ENCODE results near the gene TACC2. TPM values are rescaled to one million over a fixed set of nuclear protein-coding genes. Genes with fewer than 3 reads are reported as not detected.

Gene TACC2
- total and polyA plus RNA-seq, 9 of the 15 experiments (the other 6 are each of a cell fraction or from before 2014, with no cell fraction given): under 0.01 to 0.35 (median 0.03) TPM; not detected in 6

GRCh38 chr10:122240401-122240800, 251.4 kb downstream of the TACC2 start:
- Histone ChIP-seq H3K9ac (ENCODE audit: insufficient read depth in 1 of 2, low read depth in 2 of 2, low read length in 2 of 2) (no peak overlapping the region), H3K4me3 (no peak overlapping the region), H3K4me2 (ENCODE audit: insufficient read depth, low read length) (no peak overlapping the region), H3K27me3 (ENCODE audit: control insufficient read depth in 2 of 2, insufficient read depth in 2 of 2, low read length in 2 of 2) (peaks cover 0 to 13% of the 10 kb centered on the region in 2 experiments; a peak in 3 of 5 replicates), H3K9me1 (ENCODE audit: control insufficient read depth, insufficient read depth, low read length) (no peaks in the 10 kb centered on the region), H3K79me2 (ENCODE audit: control insufficient read depth, insufficient read depth, low read length) (no peaks in the 10 kb centered on the region), H2AFZ (ENCODE audit: low read depth, low read length) (no peak overlapping the region), H3K36me3 (ENCODE audit: control insufficient read depth, insufficient read depth, low read length) (no peaks in the 10 kb centered on the region), H3K9me3 (replicated peaks; ENCODE audit: control insufficient read depth, insufficient read depth, low read depth, low read length) (no peaks in the 10 kb centered on the region), H4K20me1 (replicated peaks; ENCODE audit: control insufficient read depth, insufficient read depth, low read length) (no peaks in the 10 kb centered on the region), H3K27ac (ENCODE audit: extremely low read depth, low read depth, low read length) (no peak overlapping the region), H3K4me1 (replicated peaks in 1 of 2; ENCODE audit: control insufficient read depth in 2 of 2, insufficient read depth in 2 of 2, low read length in 2 of 2) (no peaks in the 10 kb centered on the region)
- 0% methylated on average over 5 of the region's 6 CpGs for WGBS (ENCODE audit: insufficient coverage, low coverage, missing lambda C conversion rate)
- ChIA-PET CTCF (ENCODE audit: low intra/inter-chr PET ratio) (no interaction called here), POLR2A (interaction anchor here (0.7 kb wide), 1 partner anchor 227 kb away, joined by 3 read pairs; no protein-coding TSS in a partner anchor)
- no TSS peak for BruUV-seq (replicated peaks)
- no peak for ATAC-seq
- intact Hi-C loops (cut with micrococcal nuclease) (no loop called here), in situ Hi-C loops (cut with MboI) (no loop called here)
- DNase-seq (ENCODE audit: extremely low read depth in 1 of 4, low spot score in 3 of 4): no peak
- no peak for FAIRE-seq
- no peak for TF ChIP-seq SIRT6 (IDR thresholded peaks at IDR 0.05; ENCODE audit: low read depth, low read length)
- no peak for TF ChIP-seq PHB2 (IDR thresholded peaks at IDR 0.05; ENCODE audit: low read depth)
- TF ChIP-seq TAF1 (IDR thresholded peaks at IDR 0.05; ENCODE audit: control insufficient read depth, extremely low read depth, insufficient read depth, low read length, severe bottlenecking): no peak
- TF ChIP-seq ZNF696 (CRISPR knock-in tag; conservative IDR thresholded peaks at IDR 0.05): no peak
- no peak for TF ChIP-seq GATAD2A (IDR thresholded peaks at IDR 0.05)
- no peak for TF ChIP-seq BRF2 (IDR thresholded peaks at IDR 0.05; ENCODE audit: borderline replicate concordance, insufficient read depth, insufficient read length)
- no peak for TF ChIP-seq ZBTB33 (CRISPR knock-in tag; IDR thresholded peaks at IDR 0.05)
- no peak for TF ChIP-seq GTF2F1 (IDR thresholded peaks at IDR 0.05; ENCODE audit: low read depth, low read length)
- TF ChIP-seq XRCC4 (IDR thresholded peaks at IDR 0.05; ENCODE audit: extremely low read depth, insufficient read depth, insufficient read length): no peak
- no peak for TF ChIP-seq HBP1 (CRISPR knock-in tag; IDR thresholded peaks at IDR 0.05)
- no peak for TF ChIP-seq PATZ1 (CRISPR knock-in tag; IDR thresholded peaks at IDR 0.05; ENCODE audit: borderline replicate concordance)
- no peak for TF ChIP-seq MECOM (CRISPR knock-in tag; IDR thresholded peaks at IDR 0.05)
- TF ChIP-seq ZBTB1 (CRISPR knock-in tag; IDR thresholded peaks at IDR 0.05; ENCODE audit: borderline replicate concordance, low read depth): no peak
- TF ChIP-seq ZNF830 (CRISPR knock-in tag; IDR thresholded peaks at IDR 0.05): no peak
- TF ChIP-seq ZNF253 (CRISPR knock-in tag; conservative IDR thresholded peaks at IDR 0.05): no peak
- TF ChIP-seq RBM15 (IDR thresholded peaks at IDR 0.05; ENCODE audit: insufficient read depth, low read length): no peak
